HG03159 (cell line): ENCODE data around the gene MS4A1.
"Not testable (repeated sequence)": the region's sequence is repeated elsewhere in the genome, so short reads cannot be mapped to it uniquely, and the experiment has no call there.

ENCODE experiments used
- ATAC-seq: cut with Tn5 transposase; IDR thresholded peaks from one replicate; pipeline ENCODE4 v1.9.1; 2021; ENCODE audit warnings: mild to moderate bottlenecking, moderate library complexity; ENCODE audit not compliant: unreplicated experiment

The MS4A1 gene

DNA sequence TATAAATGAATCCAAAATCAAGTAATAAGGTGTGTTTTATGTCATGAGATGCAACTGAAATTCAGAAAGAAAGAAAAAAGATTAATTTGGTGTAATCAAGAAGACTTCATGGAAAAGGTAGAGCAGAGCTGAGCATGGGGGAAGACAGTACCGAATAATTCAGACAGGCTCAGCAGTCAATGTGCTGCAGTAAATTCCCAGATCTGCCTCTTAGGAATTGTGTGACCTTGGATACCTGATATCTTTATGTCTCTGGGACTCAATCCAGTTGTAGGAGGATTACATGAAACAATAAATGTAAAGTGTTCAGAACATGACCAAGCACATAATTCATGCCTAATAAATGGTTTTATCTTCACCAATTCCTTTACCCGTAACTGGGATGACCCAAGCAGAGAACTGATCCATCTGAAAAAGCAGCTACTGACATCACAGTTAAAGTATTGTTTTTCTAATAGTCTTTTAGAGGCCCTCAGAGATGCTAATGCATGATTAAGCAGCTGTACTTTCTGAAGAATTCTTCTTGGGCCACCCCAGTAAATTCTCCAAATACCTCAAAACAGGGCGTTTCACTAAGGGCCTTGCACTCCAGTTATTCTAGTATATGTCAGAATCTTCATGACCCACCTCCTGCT lies 44.7 kb downstream of the MS4A1 start:
- no peak for ATAC-seq

DNA sequence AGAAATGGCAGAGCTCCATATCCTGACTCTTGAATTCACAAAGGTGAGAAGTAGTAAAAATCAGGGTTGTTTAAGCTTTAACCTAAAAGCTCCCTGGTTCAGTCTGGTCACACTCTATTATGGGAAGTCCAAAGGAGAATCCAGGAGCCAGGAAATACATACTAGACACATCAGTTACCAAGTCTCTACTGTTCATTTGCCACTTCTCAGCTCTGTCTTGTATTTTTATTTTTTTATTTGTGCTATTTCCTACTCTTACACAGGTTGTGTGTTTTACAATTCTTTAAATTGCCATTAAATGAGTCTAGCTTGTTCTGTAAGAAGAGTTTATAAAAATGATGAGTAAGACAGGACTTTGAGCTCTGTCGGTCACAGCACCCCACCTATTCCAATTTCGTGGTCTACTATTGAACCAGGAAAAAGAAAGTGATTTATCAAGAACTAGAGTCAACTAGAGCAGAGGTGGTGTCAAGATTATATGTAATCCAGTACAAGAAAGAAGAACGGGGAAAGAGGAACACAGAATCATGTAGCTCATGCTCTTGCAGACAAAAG lies 46.7 kb downstream of the MS4A1 start:
- no peak for ATAC-seq

DNA sequence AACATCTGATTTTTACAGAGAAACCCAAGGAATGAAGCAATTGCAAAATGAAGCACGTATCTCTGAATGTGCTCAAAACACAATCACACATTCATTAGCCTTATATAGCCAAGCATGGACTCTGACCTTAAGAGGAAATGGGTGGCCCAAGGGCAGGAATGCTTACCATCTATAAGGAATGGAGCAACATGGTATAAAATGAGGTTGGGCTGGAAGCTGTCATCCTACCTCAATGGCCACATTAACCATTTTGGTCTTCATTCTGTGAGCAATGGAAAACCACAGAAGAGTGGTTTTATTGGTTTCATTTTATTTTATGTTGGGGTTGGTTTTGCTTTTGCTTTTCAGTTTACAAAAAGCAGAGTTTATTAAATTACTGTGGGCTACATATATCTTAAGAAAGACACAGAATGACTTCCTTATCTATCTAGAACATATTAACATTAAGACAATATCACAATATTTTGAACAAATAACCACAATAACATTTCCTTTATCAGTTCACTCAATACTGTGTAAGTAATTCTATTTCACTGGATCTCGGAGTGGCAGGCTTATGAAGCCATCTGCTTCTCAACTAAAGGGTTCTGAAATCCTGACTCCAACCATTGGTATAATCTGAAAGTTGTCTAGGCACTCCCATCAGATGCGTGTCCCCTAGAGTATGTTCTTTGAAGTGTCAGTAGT lies 48.7 kb downstream of the MS4A1 start:
- peak; percentile 58 for ATAC-seq

DNA sequence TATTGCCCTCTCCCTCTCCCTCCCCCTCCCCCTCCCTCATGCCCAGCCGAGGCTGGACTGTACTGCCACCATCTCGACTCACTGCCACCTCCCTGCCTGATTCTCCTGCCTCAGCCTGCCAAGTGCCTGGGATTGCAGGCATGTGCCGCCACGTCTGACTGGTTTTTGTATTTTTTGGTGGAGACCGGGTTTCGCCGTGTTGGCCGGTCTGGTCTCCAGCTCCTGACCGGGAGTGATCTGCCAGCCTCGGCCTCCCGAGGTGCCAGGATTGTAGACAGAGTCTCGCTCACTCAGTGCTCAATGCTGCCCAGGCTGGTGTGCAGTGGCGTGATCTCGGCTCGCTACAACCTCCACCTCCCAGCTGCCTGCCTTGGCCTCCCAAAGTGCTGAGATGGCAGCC lies 54.0 kb downstream of the MS4A1 start:
- ATAC-seq: not testable (repeated sequence)

DNA sequence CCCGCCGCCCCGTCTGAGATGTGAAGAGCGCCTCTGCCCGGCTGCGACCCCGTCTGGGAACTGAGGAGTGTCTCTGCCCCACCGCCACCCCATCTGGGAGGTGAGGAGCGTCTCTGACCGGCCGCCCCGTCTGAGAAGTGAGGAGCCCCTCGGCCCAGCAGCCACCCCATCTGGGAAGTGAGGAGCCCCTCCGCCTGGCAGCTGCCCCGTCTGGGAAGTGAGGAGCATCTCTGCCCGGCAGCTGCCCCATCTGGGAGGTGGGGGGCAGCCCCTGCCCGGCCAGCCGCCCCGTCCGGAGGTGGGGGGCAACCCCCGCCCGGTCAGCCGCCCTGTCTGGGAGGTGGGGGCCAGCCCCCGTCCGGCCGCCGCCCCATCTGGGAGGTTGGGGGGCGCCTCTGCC lies 54.6 kb downstream of the MS4A1 start:
- not testable (repeated sequence) for ATAC-seq

DNA sequence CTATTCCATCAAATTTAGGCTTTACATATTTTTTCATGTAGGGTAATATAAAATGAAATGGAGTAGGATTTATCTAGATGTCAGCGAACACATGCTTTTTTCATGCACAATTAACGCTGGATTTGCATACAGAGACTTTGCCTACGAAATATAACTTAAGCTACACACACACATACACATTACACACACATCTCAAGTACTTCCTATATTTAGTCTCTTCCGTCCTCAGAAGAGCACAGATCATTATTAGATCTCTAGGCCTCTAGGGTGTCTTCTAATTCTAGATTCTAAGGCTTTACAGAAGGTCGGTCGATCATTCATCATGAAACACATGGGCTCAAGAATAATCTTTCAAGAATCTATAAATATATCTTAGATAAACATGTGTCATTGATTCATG lies 55.7 kb downstream of the MS4A1 start:
- ATAC-seq: no peak

DNA sequence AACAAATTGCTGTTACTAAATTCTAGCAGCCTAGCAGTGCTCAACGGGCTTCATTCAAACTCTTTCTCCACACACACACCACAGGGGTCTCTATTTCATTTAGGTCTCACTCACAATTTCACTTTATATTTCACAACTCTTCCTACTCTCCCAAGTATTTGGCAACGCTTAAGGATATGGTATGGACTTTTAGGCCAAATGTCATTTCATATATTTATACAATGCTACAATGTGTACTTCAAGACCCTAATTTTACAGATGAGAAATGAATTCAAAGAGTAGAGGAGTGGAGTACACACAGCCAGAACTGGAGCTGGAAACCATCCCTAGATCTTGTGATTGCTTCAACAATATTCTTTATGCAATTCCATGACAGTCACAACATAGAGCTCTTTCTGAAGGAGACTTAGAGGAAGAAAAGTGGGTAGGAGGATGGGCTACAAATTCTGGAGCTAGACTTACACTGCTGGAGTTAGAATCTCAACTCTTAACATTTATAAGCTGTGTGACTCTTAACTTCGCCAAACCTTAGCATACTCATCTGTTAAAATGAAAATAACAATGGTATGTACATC lies 57.1 kb downstream of the MS4A1 start:
- ATAC-seq: no peak

DNA sequence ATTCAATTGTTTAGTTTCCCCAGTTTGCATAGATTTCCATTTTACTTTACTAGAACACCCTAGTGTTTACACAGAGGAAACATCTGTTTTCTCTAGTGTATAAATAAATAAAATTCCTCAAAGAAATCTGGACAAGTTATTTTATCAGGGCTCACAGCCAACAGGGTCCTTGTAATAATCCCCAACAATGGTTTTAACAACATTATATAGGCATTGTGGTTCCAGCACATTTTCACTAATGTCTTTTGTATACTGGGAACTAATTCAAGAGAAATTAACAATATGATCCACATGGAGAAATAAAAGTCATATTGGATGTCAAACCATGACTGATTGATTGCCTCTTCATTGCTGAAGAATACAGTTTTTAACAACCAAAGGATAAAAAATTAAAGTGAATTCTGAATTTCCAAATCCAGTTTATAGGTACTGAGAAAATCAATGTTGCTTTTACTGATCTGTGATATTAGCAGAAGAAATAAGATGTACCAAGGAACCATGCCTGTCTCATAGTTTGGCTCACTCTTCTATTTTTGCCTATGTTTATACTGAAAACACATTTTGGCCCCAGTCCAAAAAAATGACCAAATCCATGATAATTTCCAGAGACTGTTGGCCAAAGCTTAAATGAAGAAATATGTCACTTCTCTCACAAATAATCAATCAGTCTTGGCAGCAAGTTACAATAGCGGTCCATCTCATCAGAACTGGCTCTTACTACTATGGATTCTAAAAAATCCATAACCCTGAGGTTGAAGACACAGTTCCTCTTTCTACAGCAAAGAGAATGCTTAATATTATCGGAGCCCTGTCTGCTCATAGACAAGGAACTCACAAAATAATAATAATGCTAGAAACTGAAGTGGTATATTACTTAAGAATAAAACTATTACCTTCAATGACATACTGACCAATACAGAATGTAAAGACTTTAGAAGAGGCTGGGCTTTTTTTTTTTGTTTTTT lies 58.1 kb downstream of the MS4A1 start:
- no peak for ATAC-seq

DNA sequence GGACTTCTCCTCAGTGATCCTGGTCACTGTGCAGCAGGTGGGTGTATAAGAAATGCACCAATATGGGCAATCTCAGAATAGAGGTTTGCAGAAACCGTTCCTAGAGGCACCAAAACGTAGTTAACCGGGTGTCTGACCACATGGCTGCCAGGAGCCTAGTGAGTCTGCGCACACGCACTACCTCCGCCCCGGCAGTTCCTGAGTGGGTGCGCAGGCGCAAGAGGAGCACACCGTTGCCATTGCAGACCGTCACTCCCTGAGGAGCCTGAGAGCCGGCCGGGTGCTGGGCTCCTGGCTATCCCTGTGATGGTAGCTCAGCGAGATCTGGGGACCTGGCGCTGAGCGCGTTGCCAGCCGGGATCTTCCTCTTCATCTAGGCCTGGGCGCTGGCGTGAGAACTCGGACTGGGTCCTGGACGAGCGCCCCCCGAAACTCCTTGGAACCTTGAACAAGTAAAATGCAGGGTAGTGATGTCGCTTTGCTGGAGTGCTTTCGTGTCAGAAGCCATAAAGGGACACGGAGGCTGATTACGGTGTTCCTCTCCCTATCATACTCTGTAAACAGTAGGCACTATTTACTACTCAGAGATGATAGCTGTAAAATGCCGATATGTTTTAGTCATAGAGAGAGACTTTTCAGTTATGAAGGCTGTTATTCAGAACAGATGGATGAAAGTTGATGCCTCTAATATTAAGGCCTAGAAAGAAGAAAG lies 59.7 kb downstream of the MS4A1 start, which contains the start of gene MS4A13:
Gene MS4A13 (plus strand): TSS at position 249 of the 712 bp plus-strand sequence. CDS start 2,692 bp downstream, outside the sequence.
- ATAC-seq: no peak
